Ascending aorta (tissue), 2 donors: ENCODE measurements around the gene ARHGAP26. TPM values are rescaled to one million over a fixed set of nuclear protein-coding genes. Genes with fewer than 3 reads are reported as not detected.
A peak's percentile ranks its signal among the peaks of the same experiment; 100 is the strongest.

Experiments
- DNase-seq, 2 donors: peaks; one replicate each; pipeline ENCODE4 v3.0.0-alpha.2; 2019; ENCODE audit warnings: low spot score in 2 of 2
- H3K27ac ChIP-seq, 2 donors: fragments of 200-600 bp; sonication (generic); one replicate each; pipeline ENCODE4 v1.5.1; 2016 to 2017; ENCODE audit warnings: mild to moderate bottlenecking in 1 of 2
- H3K27me3 ChIP-seq: fragments of 200-600 bp; sonication (generic); one replicate; pipeline ENCODE4 v1.5.1; 2017
- H3K36me3 ChIP-seq, 2 donors: fragments of 200-600 bp; sonication (generic); one replicate each; pipeline ENCODE4 v1.5.1; 2016
- H3K4me1 ChIP-seq, 2 donors: fragments of 200-600 bp; sonication (generic); one replicate each; pipeline ENCODE4 v1.5.1; 2016 to 2017; ENCODE audit warnings: mild to moderate bottlenecking in 1 of 2
- H3K4me3 ChIP-seq, 2 donors: fragments of 200-600 bp; sonication (generic); one replicate each; pipeline ENCODE4 v1.5.1; 2016 to 2017; ENCODE audit warnings: mild to moderate bottlenecking in 1 of 2
- H3K9me3 ChIP-seq, 2 donors: fragments of 200-600 bp; sonication (generic); one replicate each; pipeline ENCODE4 v1.5.1; 2016
- intact Hi-C: fragments of 100-400 bp; cut with DNase I; formaldehyde crosslinking; loops from one replicate; pipeline ENCODE4 v1.15.1; 2023
- total RNA-seq: library from RNA; depleted of rRNA; stranded (reverse); fragments of >200 nt; gene quantifications from one replicate; pipeline ENCODE4 v1.1.0, GENCODE V29; 2016
- TF ChIP-seq, protein P1 (sequence below), 3 experiments: fragments of 200-600 bp in 2 of 3; fragments of 450-650 bp in 1 of 3; sonication (generic) in 2 of 3; IDR thresholded peaks; one replicate each; pipeline ENCODE4 v1.5.1; 2016 to 2019; ENCODE audit warnings: antibody characterized with exemption in 3 of 3, mild to moderate bottlenecking in 1 of 3, moderate library complexity in 1 of 3

The ARHGAP26 gene
- total RNA-seq, 1 donor from 2014 or later: 34.9 TPM

- H3K4me3 ChIP-seq: no peak overlapping the region
- intact Hi-C loops: no loop called here
- no peak for DNase-seq
- H3K4me1 ChIP-seq: peaks cover 4 to 29% of the 10 kb centered on the region in 2 donors
- H3K36me3 ChIP-seq: peaks cover 7 to 22% of the 10 kb centered on the region in 2 donors
- TF ChIP-seq, protein P1, sequence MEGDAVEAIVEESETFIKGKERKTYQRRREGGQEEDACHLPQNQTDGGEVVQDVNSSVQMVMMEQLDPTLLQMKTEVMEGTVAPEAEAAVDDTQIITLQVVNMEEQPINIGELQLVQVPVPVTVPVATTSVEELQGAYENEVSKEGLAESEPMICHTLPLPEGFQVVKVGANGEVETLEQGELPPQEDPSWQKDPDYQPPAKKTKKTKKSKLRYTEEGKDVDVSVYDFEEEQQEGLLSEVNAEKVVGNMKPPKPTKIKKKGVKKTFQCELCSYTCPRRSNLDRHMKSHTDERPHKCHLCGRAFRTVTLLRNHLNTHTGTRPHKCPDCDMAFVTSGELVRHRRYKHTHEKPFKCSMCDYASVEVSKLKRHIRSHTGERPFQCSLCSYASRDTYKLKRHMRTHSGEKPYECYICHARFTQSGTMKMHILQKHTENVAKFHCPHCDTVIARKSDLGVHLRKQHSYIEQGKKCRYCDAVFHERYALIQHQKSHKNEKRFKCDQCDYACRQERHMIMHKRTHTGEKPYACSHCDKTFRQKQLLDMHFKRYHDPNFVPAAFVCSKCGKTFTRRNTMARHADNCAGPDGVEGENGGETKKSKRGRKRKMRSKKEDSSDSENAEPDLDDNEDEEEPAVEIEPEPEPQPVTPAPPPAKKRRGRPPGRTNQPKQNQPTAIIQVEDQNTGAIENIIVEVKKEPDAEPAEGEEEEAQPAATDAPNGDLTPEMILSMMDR (IDR thresholded peaks at IDR 0.05): no peak
- no peak overlapping the region for H3K27ac ChIP-seq
- no peaks in the 10 kb centered on the region for H3K27me3 ChIP-seq
- H3K9me3 ChIP-seq: no peaks in the 10 kb centered on the region
Observed at GRCh38 chr5:143059355-143059754, 289.2 kb downstream of the ARHGAP26 start.

- no peaks in the 10 kb centered on the region for H3K9me3 ChIP-seq
- peaks cover 7 to 22% of the 10 kb centered on the region in 2 donors for H3K36me3 ChIP-seq
- TF ChIP-seq, protein P1 (IDR thresholded peaks at IDR 0.05): no peak
- intact Hi-C loops: loop anchor here (5.0 kb wide), 1 partner anchor 342 kb away; the partner anchor contains the start of gene NR3C1
- peaks cover 4 to 38% of the 10 kb centered on the region in 2 donors for H3K4me1 ChIP-seq
- no peaks in the 10 kb centered on the region for H3K27me3 ChIP-seq
- DNase-seq: no peak
- H3K27ac ChIP-seq: peak overlapping the region in 1 of 2 donors; percentile 17
- H3K4me3 ChIP-seq: no peak overlapping the region
Observed at GRCh38 chr5:143059976-143060765, 290.0 kb downstream of the ARHGAP26 start.

DNA sequence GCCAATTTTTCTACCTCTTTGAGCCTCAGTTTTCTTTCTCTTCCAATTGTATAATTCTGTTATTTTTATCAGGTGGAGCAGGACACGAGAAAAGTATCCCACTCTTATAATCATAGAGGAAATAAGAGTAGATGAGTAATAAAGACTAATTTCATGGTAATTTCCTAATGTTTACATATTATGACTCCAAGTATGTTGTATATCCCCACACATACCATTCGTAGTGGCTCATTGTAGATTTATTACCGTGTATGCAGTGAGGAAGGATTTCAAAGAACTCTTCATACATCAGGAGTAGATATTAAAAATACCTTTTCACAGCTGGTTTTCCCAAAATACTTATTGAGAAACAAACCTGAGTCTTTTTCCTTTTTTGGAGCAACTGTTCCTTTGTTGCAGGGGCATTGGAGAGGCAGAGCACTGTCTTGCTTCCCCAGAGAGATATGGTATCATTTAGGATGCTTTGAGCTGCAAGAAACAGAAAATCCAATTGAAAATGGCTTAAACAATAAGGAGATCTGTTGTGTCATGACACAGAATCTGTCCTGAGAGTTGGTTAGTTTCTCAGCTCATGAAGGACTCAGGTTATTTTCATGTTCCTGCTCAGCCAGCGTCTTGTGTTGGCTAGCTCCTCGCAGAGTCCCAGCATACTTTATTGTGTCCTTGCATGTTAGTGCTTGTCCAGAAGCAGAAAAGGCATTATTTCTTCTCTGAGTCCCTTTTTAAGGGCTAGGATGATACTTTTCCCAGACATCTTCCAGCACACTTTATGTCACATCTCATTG, 291.2 kb downstream of the ARHGAP26 start:
- H3K4me3 ChIP-seq: no peak overlapping the region
- intact Hi-C loops: loop anchor here (5.0 kb wide), 1 partner anchor 341 kb away; the partner anchor contains the start of gene NR3C1
- DNase-seq: no peak
- no peaks in the 10 kb centered on the region for H3K27me3 ChIP-seq
- peaks cover 7 to 23% of the 10 kb centered on the region in 2 donors for H3K36me3 ChIP-seq
- no peak overlapping the region for H3K27ac ChIP-seq
- H3K9me3 ChIP-seq: no peaks in the 10 kb centered on the region
- TF ChIP-seq, protein P1 (IDR thresholded peaks at IDR 0.05): no peak
- peaks cover 4 to 42% of the 10 kb centered on the region in 2 donors for H3K4me1 ChIP-seq

GRCh38 chr5:143062379-143062778, 292.2 kb downstream of the ARHGAP26 start:
- no peak overlapping the region for H3K4me3 ChIP-seq
- peaks cover 7 to 15% of the 10 kb centered on the region in 2 donors for H3K36me3 ChIP-seq
- no peaks in the 10 kb centered on the region for H3K27me3 ChIP-seq
- H3K4me1 ChIP-seq: peaks cover 4 to 42% of the 10 kb centered on the region in 2 donors
- intact Hi-C loops: loop anchor here (5.0 kb wide), 1 partner anchor 340 kb away; the partner anchor contains the start of gene NR3C1
- DNase-seq: no peak
- H3K27ac ChIP-seq: no peak overlapping the region
- TF ChIP-seq, protein P1 (IDR thresholded peaks at IDR 0.05): no peak
- no peaks in the 10 kb centered on the region for H3K9me3 ChIP-seq

DNA sequence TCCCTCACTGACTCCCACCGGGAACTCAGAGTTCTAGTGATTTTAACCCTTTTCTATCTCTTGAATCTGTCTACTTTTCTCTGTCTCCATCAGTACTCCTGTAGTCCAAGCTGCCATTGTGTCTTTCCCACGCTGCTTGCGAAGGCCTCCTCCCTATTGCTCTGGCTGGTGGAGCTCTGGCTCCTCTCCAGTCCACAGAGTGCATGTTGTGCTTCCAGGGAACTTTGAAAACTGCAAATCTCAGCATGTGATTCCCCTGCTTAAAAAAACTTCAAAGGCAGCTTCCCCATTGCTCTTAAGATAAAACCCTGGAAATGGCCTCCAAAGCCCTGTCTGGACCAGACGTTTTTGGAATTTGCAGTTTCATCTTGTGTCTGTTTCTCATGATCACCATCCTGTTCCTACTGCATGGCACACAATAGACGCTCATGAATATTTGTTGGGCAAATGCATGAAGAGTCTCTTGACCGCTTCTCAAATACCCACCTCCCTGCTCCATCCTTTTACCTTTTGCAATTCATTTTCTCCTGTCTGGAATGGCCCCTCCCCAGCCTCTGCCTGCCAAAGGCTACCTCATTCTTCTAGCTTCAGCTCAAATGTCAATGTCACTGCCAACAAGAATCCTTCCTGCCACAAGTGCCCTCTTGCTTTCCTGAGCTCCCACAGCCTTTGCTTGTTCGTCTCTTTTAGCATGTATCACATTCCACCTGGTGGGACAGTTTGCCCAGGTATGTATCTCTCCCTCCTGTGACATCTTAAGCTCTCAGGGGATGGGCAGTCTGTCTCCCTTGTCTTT, 293.2 kb downstream of the ARHGAP26 start:
- H3K4me1 ChIP-seq: peaks cover 4 to 42% of the 10 kb centered on the region in 2 donors
- no peak overlapping the region for H3K4me3 ChIP-seq
- TF ChIP-seq, protein P1 (IDR thresholded peaks at IDR 0.05): no peak
- intact Hi-C loops: loop anchor here (5.0 kb wide), 1 partner anchor 339 kb away; the partner anchor contains the start of gene NR3C1
- no peaks in the 10 kb centered on the region for H3K27me3 ChIP-seq
- no peaks in the 10 kb centered on the region for H3K9me3 ChIP-seq
- H3K27ac ChIP-seq: peak overlapping the region; percentile 53
- DNase-seq: peak in 1 of 2 donors; percentile 14
- peaks cover 0 to 7% of the 10 kb centered on the region in 2 donors for H3K36me3 ChIP-seq
